Activated gamma-delta T cell treated with anti-CD3 and anti-CD28 coated beads, Interleukin-2, amount 50 U/mL, for 16 hours (primary cell): Measurements from ENCODE around the gene MICALL2.

ENCODE experiments used
- DNase-seq: peaks from one replicate; pipeline ENCODE4 v3.0.0-alpha.2; 2020; ENCODE audit warnings: low read depth

The MICALL2 gene

DNA sequence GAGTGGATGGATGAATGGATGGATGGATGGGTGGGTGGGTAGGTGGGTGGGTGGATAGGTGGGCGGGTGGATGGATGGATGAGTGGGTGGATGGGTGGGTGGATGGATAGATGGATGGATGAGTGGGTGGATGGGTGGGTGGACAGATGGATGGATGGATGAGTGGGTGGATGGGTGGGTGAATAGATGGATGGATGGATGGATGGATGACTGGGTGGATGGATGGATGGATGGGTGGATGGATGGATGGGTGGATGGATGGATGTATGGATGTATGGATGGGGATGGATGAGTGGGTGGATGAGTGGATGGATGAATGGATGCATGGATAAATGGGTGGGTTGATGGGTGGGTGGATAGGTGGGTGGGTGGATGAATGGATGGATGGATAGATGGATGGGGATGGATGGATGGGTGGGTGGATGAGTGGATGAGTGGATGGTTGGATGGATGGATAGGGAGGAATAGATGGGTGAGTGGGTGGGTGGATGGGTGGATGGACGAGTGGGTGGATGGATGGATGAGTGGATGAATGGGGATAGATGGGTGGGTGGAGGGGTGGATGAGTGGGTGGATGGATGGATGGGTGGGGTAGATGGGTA, 43.8 kb downstream of the MICALL2 start:
- no peak for DNase-seq

DNA sequence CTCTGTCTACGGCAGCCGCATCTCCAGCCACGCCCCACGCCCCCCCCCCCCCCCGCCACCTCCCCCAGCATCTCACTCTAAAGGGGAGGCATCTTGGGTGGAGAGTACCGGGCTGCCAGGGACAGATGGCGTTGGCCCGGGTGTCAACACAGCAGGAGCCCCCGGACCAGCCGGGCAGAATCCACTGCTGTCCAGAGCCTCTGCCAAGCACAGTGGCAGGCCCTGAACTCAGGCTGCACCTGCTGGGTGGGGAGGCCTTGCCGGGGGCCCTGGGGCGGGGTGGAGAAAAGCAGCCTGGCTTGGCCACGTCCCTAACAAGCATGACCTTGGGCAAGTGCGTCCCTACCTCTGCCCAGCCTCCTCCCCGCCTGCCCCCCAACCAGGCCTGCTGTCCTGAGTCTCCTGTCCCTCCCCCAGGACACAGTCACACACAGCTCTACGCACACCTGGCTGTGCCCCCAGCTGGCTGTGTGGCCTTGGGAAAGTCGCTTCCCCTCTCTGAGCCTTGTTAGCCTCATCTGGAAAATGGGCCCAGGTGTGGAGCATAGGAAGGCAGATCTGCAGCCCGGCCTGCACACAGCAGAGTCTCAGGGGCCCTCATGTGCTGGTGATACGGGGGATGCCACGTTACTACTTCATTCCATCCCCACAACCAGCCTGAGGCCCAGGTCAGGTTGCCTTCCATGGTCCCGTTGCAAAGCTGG, 45.2 kb downstream of the MICALL2 start:
- no peak for DNase-seq

DNA sequence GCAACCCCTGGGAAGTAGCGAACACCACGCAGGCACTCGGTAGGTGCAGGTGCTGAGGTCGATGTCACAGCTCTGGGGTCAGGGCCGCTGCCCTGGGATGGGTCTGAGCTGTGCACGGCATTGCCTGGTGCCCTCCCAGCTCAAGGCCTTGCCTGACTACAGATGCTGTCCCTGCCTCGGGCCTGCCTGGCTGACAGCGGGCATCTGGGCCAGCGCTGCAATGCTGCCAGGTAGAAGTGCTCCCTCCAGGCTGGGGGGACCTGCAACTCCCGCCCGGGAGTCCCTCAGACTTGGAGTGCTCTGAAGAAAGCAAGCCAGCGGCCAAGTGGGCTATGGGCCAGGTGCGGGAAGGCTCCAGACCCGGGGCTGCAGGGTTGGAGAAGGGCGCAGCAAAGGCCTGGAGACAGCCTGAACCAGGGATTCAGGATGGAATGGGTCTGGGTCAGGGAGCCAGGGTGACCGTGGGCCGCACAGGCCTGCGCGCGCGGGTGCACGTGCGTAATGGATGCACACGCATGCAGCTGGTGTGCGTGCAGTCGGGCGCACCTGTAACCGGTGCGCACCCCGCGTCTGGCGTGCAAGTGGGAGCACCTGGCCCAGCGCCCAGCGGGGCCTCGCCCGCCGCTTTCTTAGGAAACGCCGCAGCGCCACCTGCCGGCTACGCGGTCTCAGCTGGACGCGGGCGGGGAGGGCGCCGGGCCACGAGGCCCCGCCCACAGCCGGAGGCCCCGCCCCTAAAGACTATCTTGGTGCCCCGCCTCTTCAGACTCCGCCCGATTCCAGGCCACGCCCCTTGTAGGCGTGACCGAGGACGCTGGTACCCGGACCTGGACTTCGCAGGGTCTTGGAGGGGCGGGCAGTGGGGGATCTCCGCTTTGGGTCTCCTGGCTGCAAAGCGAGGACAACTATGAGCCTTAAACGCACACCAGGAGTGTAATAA, 46.7 kb downstream of the MICALL2 start:
- peak; percentile 84 for DNase-seq

DNA sequence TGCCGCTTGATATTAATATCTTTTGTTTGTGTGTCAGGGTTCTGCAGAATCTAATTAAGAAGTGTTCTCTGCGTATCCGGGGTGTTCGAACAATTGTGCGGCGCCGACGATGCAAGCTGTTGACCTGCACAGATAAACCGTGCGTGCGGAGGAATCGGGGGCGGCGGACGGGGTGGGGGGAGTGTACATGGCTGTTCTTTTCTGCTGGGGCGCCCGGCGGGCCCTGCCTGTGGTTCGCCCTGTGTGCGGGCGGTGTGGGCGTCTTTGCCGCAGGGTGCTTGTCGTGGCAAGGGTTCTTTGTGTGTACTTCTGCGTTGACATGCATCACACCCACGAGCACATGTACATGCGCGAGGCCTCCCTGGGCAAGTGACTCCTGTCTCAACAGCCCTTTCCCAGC, 47.9 kb downstream of the MICALL2 start:
- DNase-seq = no peak

DNA sequence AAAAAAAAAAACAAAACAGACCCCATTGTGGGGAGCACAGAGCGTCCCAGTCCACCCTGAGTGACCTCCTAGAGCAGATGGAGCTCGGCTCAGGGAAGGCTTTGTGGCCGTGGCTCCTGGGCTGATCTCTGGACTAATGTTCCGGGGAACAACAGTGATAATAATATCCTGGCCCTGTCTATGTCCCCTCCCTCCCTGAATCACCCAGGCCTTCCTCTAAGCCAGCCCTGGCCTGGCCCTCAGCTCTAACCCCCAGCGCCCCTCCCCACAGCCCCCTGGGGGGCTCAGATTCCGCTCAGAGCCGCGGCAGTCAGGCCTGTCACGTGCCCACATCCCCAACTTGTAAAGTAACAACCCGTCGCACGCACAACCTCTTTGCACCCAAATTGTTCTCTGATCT, 48.3 kb downstream of the MICALL2 start:
- DNase-seq = no peak

DNA sequence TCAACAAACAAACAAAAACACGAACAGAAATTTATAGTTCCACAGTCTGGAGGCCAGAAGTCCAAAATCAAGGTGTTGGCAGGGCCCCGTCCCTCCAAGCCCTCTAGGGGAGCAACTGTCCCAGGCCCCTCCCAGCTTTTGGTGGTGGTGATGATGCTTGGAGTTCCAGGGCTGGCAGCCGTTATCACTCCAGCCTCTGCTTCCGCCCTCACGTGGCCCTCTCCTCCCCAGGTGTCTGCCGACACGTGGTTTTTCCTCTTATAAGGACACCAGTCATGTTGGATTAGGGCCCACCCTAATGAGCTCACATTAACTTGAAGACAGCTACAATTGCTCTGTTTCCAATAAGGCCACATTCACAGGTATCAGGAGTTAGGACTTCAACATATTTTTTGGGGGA, 49.7 kb downstream of the MICALL2 start:
- DNase-seq = no peak

DNA sequence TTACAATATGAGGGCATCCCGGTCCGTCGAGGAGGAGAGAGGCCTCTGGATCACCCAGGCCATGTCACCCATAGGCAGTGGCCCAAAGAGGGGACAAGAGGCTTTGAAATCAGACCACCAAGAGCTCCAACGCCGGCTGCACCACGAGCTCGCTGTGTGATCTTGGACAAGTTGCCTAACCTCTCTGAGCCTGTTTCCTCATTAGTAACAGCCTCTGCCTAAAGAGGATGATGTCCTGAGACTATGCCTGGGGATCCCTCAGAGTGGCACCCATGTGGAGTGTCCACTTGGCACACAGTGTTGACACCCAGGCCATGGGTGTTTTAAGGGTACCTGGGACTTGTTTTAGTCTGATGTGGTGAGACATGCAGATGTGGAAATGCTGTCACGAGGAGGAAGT, 50.8 kb downstream of the MICALL2 start:
- DNase-seq = no peak

DNA sequence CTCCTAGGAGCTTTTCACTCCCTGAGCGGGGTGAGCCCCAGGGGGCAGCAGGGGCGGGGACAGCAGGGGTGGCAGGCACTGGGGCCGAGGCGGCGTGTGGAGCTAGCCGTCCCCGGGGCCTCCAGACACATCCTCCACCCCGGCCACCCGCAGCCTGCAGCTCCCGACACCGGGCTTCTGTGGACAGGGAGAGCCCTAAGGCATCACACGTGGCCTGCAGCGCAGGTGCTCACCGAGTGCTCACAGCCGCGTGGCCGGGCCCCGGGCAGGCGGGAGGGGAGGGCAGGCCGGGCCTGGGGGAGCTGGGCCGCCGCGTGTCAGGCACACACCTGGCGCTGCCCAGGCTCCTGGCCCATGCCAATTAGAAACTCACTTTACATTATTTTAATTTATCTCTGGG, 51.4 kb downstream of the MICALL2 start:
- no peak for DNase-seq

DNA sequence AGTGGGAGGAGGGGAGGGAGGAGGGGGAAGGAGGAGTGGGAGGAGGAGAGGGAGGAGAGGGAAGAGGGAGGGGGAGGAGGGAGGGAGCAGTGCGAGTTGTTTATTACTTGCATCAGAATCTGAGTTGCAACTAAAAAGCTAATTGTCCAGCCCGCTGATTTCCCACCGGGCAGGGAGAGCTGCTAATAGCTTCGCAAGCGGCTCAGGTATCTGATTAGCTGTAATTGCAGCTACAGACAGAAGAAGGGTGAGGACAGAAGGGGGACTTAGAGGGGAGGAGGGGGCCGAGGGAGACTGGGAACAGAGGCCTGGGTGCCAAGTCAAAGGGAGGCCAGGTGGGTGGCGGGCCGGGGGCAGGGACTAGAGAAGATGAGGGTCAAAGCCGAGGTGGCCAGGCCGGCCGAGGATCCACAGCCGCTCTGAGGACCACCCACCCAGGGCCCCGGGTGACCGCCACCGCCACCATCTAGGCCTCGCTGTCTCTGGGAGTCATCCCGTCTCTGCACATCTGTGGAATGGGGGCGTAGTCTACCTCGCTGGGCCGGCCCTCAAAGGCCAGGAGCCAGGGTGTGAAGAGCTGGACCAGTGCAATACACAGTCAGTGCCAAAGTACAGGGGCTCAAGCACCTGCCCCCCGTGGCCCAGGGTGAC, 54.2 kb downstream of the MICALL2 start:
- no peak for DNase-seq

DNA sequence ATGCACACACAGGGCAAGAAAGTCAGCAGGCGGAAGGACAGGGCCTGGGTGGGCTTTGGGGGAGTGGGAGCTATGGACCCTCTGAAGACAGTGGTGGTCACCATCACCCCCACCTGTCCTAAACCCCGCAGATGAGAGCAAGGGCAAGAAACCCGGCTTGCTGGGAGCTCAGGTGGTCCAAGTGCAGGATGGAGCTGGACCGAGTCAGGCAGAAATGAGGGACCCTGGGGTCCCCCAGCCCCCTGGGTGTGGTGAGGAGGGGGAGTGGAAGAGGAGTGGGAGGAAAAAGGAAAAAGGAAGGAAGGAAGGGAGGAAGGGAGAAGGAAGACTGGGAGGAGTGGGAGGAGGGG, 54.8 kb downstream of the MICALL2 start:
- DNase-seq = no peak

DNA sequence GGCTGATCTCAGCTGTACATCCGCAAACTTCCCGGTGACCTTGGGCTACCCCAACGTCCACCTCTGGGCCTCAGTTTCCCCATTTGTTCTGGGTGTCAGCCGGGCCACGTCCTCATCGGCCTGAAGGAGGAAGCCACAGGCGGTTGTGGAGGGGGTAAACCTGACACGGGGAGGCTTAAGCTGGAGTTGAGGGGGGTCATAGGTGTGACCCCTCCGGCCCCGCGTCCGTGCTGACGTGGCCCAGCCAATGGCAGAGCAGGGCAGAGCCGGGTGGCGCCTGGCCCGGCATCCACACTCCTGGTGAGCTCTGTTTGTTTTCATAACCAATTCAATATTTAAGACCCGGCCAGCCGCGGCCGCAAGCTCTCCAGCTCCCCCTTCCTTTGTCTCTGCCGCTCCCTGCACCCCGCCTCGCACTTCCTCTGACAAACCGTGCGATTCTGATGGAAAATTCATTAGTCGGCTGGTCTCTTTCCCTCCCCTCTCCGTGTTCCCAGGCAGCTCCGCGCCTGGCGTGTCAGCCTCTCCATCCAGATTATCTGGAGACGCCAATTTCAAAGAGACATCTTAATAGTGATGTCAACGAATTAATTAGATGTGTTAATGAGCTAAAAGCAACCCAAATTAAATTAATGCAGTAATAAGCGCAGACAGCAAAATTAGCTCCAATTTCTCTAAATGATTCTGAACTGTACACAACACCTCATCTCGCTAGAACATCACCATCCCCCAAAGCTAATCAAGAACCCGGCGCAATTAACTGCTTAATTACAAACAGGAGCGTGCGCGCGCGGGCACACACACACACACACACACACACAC, 55.4 kb downstream of the MICALL2 start:
- no peak for DNase-seq

DNA sequence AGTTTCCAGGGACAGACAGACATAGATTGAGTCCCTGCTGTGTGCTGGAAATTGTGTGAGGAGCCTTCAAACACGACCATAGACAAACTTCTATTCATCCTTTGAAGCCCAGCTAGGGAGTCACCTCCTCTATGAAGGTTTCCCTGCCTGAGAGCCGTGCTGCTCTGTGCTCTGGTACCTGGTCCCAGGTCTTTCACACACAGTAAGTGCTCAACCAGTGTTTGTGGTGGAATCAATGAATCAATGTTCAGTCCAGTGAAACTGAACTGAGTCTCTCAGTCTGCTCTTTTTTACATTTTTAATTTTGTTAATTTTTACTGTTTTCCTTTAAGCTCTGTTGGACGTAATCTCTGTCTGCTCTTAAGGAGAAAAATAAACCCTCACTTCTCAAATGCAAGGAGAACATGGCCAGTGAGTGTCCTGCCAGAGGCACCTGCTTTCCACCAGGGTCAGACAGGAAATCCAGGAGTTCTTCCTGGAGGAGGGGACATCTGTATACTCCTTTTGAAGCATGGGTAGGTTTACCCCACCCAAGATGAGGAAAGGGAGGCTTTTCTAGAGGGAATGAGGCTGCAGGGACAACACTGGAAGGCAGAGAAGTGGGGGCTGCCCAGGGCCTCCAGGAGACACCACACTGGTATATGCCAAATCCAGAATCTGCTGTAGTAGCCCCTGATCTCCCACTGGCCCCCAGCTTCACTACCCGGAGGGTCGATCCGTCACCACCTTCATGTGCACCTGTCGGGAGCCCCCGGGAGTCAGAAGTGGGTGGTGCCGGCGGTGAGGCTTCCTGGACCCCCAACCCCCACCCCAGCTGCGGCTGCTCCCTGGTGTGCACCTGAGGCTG, 56.3 kb downstream of the MICALL2 start:
- no peak for DNase-seq

DNA sequence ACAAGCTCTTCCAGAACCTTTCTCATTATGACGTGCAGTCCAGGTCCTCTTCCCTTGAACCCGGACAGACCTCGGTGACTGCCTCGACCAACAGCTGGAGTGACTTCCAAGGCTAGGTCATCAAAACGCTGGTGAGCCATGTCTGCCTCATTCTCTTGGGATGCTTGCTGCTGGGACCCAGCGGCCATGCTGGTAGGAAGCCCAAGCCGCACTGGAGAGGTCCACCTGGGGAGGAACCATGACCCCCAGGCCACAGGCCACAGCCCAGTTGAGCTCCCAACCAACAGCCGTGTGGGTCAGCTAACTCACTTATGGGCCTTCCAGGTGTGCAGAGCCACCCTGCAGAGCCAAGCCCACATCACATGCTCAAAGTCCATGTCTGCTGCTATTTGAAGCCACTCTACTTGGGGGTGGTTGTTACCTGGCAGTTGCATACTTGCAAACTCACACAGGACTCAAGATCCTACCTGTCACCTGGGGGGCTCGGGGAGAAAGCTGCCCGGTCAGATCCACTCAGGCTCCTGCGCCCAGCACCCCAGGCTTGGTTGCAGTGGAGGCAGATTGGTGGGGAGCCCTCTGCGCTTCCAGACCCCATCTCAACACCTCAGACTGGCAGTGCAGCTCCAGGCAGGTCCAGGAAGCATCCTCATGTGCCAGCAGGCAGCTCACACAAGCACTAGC, 57.0 kb downstream of the MICALL2 start:
- no peak for DNase-seq

DNA sequence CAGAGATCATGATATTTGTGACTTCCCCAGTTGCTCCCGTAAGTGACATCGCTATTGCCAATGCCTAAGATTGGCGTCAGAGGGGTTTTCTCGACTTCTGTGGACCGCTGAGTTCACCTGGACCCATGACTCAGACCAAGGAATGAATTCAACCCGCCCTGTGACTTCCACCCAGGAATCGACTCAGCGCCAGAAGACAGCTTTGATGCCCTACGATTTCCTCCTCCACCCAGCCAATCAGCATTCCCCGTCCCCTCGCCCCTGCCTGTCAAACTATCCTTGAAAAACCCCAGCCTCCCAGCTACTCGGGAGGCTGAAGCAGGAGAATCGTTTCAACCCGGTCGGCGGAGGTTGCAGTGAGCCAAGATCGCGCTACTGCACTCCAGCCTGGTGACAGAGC, 58.3 kb downstream of the MICALL2 start:
- no peak for DNase-seq

DNA sequence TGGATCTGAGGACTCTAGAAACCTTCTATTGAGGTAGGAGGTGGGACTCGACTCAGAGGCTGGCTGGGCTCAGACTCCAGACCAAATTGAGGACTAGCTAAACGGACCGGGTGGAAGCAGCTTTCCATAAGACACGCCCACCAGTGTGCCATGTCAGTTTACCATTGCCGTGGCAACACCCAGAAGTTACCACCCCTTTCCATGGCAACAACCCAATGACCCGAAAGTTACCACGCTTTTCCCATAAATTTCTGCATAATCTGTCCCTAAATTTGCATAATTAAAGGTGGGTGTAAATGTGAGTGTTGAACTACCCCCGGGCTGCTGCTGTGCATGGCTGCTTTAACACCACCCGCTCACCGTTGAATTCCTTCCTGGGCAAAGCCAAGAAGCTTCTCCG, 58.9 kb downstream of the MICALL2 start:
- DNase-seq = no peak

DNA sequence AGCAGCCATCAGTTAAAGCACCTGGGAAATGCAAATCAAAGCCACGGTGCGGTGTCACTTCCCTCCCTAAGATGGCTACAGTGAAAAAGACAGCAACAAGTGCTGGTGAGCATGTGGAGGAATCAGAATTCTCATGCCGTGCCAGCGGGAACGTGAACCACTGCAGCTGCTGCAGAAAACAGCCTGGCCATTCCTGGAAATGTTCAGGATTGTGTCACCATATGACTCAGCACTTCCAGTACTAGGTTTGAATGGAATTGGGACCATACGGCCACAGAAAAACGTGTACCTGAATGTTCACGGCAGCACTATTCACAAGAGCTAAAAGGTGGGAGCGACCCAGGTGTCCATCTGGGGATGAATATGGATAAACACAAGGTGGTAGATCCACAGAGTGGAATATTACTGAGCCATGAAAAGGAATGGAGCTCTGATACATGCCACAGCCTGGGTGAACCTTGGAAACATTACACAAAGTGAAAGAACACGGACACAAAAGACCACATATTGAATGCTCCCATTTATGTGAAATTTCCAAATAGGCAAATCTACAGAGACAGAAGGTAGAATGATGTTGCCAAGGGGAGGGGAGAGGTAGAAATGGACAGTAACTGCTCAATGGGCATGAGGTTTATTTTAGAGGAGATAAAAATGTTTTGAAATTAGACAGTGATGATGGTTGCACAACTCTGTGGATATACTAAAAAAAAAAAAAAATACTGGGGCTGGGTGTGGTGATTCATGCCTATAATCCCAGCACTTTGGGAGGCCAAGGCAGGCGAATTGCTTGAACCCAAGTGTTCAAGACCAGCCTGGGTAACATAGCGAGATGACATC, 61.6 kb downstream of the MICALL2 start:
- DNase-seq = no peak

DNA sequence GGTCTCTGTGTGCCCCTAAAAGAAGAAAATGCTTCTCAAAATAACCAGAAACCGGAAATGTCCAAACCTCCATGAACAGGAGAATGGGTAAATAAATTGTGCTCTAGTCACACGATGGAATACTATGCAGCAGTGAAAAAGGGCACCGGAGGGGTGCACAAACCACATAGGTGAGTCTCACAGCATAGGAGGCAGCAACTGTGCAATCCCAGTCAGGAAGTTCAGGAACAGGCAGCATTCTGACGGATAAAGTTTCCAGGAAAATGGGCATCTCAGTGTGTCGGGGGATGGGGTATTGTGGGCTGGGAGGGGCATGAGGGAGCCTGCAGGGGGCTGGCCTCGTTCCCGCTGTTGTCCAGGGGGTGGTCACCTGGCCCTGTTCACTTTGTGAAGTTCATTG, 63.1 kb downstream of the MICALL2 start:
- no peak for DNase-seq

DNA sequence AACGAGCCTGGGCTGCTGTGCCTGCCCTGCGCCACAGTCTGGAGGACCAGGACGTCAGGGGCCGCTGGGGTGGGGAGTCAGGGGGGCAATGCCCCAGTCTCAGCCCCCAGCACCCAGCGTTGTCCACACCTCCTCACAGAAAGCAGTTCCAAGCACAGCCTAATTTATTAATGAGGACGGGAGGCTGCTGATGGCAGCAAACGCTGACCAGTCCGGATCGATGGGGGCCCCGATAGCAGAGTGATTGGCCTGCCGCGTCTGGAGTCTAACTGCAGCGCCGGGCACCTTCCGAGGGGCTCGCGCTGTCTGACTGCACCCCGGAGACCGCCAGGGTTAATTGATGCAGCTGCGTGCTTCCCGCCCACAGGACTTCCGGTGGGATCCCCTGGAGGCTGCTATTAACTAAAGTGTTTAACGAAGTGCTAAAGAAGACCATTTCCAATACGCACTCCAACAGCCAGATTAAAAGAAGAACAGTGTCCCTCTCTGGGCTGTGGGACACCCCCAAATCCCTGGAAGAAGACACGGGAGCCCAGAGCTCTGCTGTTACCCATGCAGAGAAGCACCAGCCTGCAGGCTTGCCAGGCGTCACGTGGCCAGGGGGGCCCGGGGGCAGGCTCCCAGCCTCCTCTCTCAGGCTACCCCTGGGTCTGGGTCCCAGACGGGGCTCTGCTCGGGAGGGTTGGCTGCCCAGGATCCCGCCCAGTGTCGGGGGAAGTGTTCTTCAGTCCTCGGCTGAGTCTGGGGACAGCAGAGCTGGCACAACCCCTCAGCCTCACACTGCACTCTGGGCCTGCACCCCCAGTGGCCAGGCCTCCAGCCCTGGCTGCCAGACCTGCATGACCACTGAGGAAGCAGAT, 63.8 kb downstream of the MICALL2 start:
- no peak for DNase-seq
